Naive B cell (primary cell): Measurements from ENCODE around the gene ULBP2. TPM values are rescaled to one million over a fixed set of nuclear protein-coding genes. Genes with fewer than 3 reads are reported as not detected.
A peak's percentile ranks its signal among the peaks of the same experiment; 100 is the strongest.
"Not testable (repeated sequence)": the region's sequence is repeated elsewhere in the genome, so short reads cannot be mapped to it uniquely, and the experiment has no call there.

Experiments
- ATAC-seq, 2 donors: fragments of 150-1000 bp; cut with Tn5 transposase; 2 replicates each; pipeline ENCODE4 v1.10.0; 2021; ENCODE audit warnings: low read depth in 2 of 2, mild to moderate bottlenecking in 2 of 2, moderate library complexity in 2 of 2
- DNase-seq: peaks from one replicate; pipeline ENCODE4 v3.0.0; 2022
- H3K27ac Mint-ChIP-seq, 6 donors: one replicate each; pipeline ENCODE4 v1.8.0; 2020 to 2022; ENCODE audit warnings: mild to moderate bottlenecking in 6 of 6, mixed read lengths in 6 of 6, moderate library complexity in 5 of 6, inconsistent platforms in 2 of 6
- H3K27me3 Mint-ChIP-seq, 3 donors: one replicate each; pipeline ENCODE4 v1.8.0; 2021 to 2022; ENCODE audit warnings: mixed read lengths in 3 of 3, mild to moderate bottlenecking in 1 of 3
- H3K36me3 Mint-ChIP-seq, 2 donors: one replicate each; pipeline ENCODE4 v1.8.0; 2020 to 2022; ENCODE audit warnings: mixed read lengths in 2 of 2, inconsistent platforms in 1 of 2, mild to moderate bottlenecking in 1 of 2
- H3K4me1 Mint-ChIP-seq, 3 donors: one replicate each; pipeline ENCODE4 v1.8.0; 2020 to 2022; ENCODE audit warnings: mixed read lengths in 3 of 3, inconsistent platforms in 1 of 3, mild to moderate bottlenecking in 1 of 3, moderate library complexity in 1 of 3
- H3K4me3 Mint-ChIP-seq, 8 donors: one replicate each; pipeline ENCODE4 v1.8.0; 2020 to 2022; ENCODE audit warnings: mild to moderate bottlenecking in 8 of 8, mixed read lengths in 8 of 8, moderate library complexity in 8 of 8, inconsistent platforms in 2 of 8
- H3K9me3 Mint-ChIP-seq, 7 donors: one replicate each; pipeline ENCODE4 v1.8.0; 2020 to 2022; ENCODE audit warnings: mixed read lengths in 7 of 7, mild to moderate bottlenecking in 5 of 7, inconsistent platforms in 2 of 7, moderate library complexity in 1 of 7
- polyA plus RNA-seq, 6 donors: library from polyadenylated mRNA; unstranded; fragments of 300-500 nt; fragmentation: Illumina TruSeq; gene quantifications; one replicate each; pipeline ENCODE4 v1.2.3, GENCODE V29; 2021; ENCODE audit warnings: low read depth in 6 of 6

The ULBP2 gene
- polyA plus RNA-seq, 6 donors from 2014 or later, result not detected

- Mint-ChIP-seq H3K4me3 (peak overlapping the region; percentile 70 to 92 (median 86)), H3K27ac (peak overlapping the region; percentile 95 to 99 (median 98)), H3K4me1 (peaks cover 21 to 56% (median 43%) of the 10 kb centered on the region in 3 donors), H3K36me3 (no peaks in the 10 kb centered on the region), H3K9me3 (peaks cover 0 to 10% (median 2%) of the 10 kb centered on the region in 7 donors), H3K27me3 (peaks cover 78 to 100% (median 87%) of the 10 kb centered on the region in 3 donors)
- ATAC-seq (peak; percentile 72), DNase-seq (peak; percentile 86)
Measured at GRCh38 chr6:149938571-149939355, 3.1 kb upstream of the ULBP2 start.

GRCh38 chr6:149939356-149939648 is 2.5 kb upstream of the ULBP2 start:
- peaks cover 18 to 54% (median 41%) of the 10 kb centered on the region in 3 donors for H3K4me1 Mint-ChIP-seq
- H3K9me3 Mint-ChIP-seq, result peaks cover 0 to 10% (median 2%) of the 10 kb centered on the region in 7 donors
- H3K27me3 Mint-ChIP-seq, result peaks cover 78 to 99% (median 83%) of the 10 kb centered on the region in 3 donors
- H3K36me3 Mint-ChIP-seq, result no peaks in the 10 kb centered on the region
- DNase-seq (no peak), ATAC-seq (no peak)
- H3K27ac Mint-ChIP-seq, result peak overlapping the region; percentile 95 to 99 (median 98)
- peak overlapping the region; percentile 70 to 92 (median 86) for H3K4me3 Mint-ChIP-seq

- Mint-ChIP-seq H3K36me3 (no peaks in the 10 kb centered on the region), H3K27ac (peak overlapping the region in 5 of 6 donors; percentile 22 to 99 (median 95)), H3K27me3 (peaks cover 71 to 91% (median 76%) of the 10 kb centered on the region in 3 donors), H3K4me3 (peak overlapping the region in 7 of 8 donors; percentile 20 to 88 (median 56)), H3K9me3 (peaks cover 0 to 10% (median 2%) of the 10 kb centered on the region in 7 donors), H3K4me1 (peaks cover 17 to 52% (median 39%) of the 10 kb centered on the region in 3 donors)
- ATAC-seq (no peak), DNase-seq (no peak)
Measured at GRCh38 chr6:149939909-149940671, 1.7 kb upstream of the ULBP2 start.

GRCh38 chr6:149940672-149940982 is 1.2 kb upstream of the ULBP2 start:
- H3K9me3 Mint-ChIP-seq, result peaks cover 0 to 10% (median 2%) of the 10 kb centered on the region in 7 donors
- DNase-seq, result no peak
- no peak for ATAC-seq
- H3K27ac Mint-ChIP-seq, result peak overlapping the region in 4 of 6 donors; percentile 63 to 99 (median 97)
- peaks cover 17 to 52% (median 39%) of the 10 kb centered on the region in 3 donors for H3K4me1 Mint-ChIP-seq
- H3K36me3 Mint-ChIP-seq, result no peaks in the 10 kb centered on the region
- H3K4me3 Mint-ChIP-seq, result peak overlapping the region in 5 of 8 donors; percentile 37 to 88 (median 56)
- H3K27me3 Mint-ChIP-seq, result peaks cover 72 to 91% (median 76%) of the 10 kb centered on the region in 3 donors

GRCh38 chr6:149942461-149942829 is 631 bp downstream of the ULBP2 start:
- DNase-seq, result no peak
- H3K9me3 Mint-ChIP-seq, result peaks cover 0 to 7% (median 2%) of the 10 kb centered on the region in 7 donors

GRCh38 chr6:149943321-149943720 is 1.5 kb downstream of the ULBP2 start:
- not testable (repeated sequence) for H3K9me3 Mint-ChIP-seq, H3K36me3 Mint-ChIP-seq, DNase-seq, ATAC-seq
- peaks cover 17 to 40% (median 30%) of the 10 kb centered on the region in 3 donors for H3K4me1 Mint-ChIP-seq
- peaks cover 70 to 84% (median 74%) of the 10 kb centered on the region in 3 donors for H3K27me3 Mint-ChIP-seq
- H3K4me3 Mint-ChIP-seq, result peak overlapping the region in 6 of 8 donors; percentile 17 to 91 (median 73)
- H3K27ac Mint-ChIP-seq, result peak overlapping the region in 3 of 6 donors; percentile 60 to 93 (median 62)

More at GRCh38 chr6:149942461-149942829, 631 bp downstream of the ULBP2 start:
- H3K36me3 Mint-ChIP-seq, result no peaks in the 10 kb centered on the region
- ATAC-seq, result no peak
- H3K27ac Mint-ChIP-seq, result peak overlapping the region in 5 of 6 donors; percentile 62 to 95 (median 84)
- peaks cover 17 to 49% (median 39%) of the 10 kb centered on the region in 3 donors for H3K4me1 Mint-ChIP-seq
- peaks cover 65 to 84% (median 71%) of the 10 kb centered on the region in 3 donors for H3K27me3 Mint-ChIP-seq
- peak overlapping the region; percentile 83 to 95 (median 92) for H3K4me3 Mint-ChIP-seq

- ATAC-seq, H3K27ac Mint-ChIP-seq: not testable (repeated sequence)
- H3K27me3 Mint-ChIP-seq, result peaks cover 72 to 80% (median 73%) of the 10 kb centered on the region in 3 donors
Measured at GRCh38 chr6:149945276-149945675, 3.5 kb downstream of the ULBP2 start.

GRCh38 chr6:149946631-149947030 is 4.8 kb downstream of the ULBP2 start:
- H3K9me3 Mint-ChIP-seq, H3K36me3 Mint-ChIP-seq, H3K4me3 Mint-ChIP-seq, DNase-seq, ATAC-seq: not testable (repeated sequence)
- peaks cover 8 to 13% (median 11%) of the 10 kb centered on the region in 3 donors for H3K4me1 Mint-ChIP-seq
- H3K27ac Mint-ChIP-seq, result peak overlapping the region in 1 of 6 donors; percentile 32
- H3K27me3 Mint-ChIP-seq, result peaks cover 73 to 80% (median 80%) of the 10 kb centered on the region in 3 donors

More at GRCh38 chr6:149945276-149945675, 3.5 kb downstream of the ULBP2 start:
- H3K4me1 Mint-ChIP-seq, result peaks cover 11 to 23% (median 19%) of the 10 kb centered on the region in 3 donors
- H3K36me3 Mint-ChIP-seq, DNase-seq, H3K9me3 Mint-ChIP-seq, H3K4me3 Mint-ChIP-seq: not testable (repeated sequence)

- H3K27me3 Mint-ChIP-seq, result peaks cover 76 to 80% (median 80%) of the 10 kb centered on the region in 3 donors
- not testable (repeated sequence) for H3K4me3 Mint-ChIP-seq, H3K27ac Mint-ChIP-seq
Measured at GRCh38 chr6:149947533-149947932, 5.7 kb downstream of the ULBP2 start.

GRCh38 chr6:149948011-149948410 is 6.2 kb downstream of the ULBP2 start:
- DNase-seq (no peak), ATAC-seq (no peak)
- Mint-ChIP-seq H3K9me3 (peaks cover 0 to 1% (median 0%) of the 10 kb centered on the region in 7 donors), H3K36me3 (no peaks in the 10 kb centered on the region), H3K4me3 (no peak overlapping the region), H3K27ac (no peak overlapping the region), H3K27me3 (peaks cover 76 to 80% (median 79%) of the 10 kb centered on the region in 3 donors), H3K4me1 (no peaks in the 10 kb centered on the region)

More at GRCh38 chr6:149947533-149947932, 5.7 kb downstream of the ULBP2 start:
- ATAC-seq, H3K9me3 Mint-ChIP-seq, DNase-seq, H3K4me1 Mint-ChIP-seq, H3K36me3 Mint-ChIP-seq: not testable (repeated sequence)

- no peak overlapping the region for H3K4me3 Mint-ChIP-seq
- ATAC-seq (no peak), DNase-seq (no peak)
- H3K9me3 Mint-ChIP-seq, result peaks cover 0 to 1% (median 0%) of the 10 kb centered on the region in 7 donors
- H3K27me3 Mint-ChIP-seq, result peaks cover 75 to 78% (median 76%) of the 10 kb centered on the region in 3 donors
- H3K4me1 Mint-ChIP-seq, result peaks cover 0 to 3% (median 0%) of the 10 kb centered on the region in 3 donors
- no peaks in the 10 kb centered on the region for H3K36me3 Mint-ChIP-seq
- no peak overlapping the region for H3K27ac Mint-ChIP-seq
Measured at GRCh38 chr6:149948616-149949015, 6.8 kb downstream of the ULBP2 start.

- ATAC-seq, result no peak
- Mint-ChIP-seq H3K4me3 (no peak overlapping the region), H3K9me3 (peaks cover 0 to 1% (median 0%) of the 10 kb centered on the region in 7 donors), H3K27me3 (peaks cover 73 to 78% (median 75%) of the 10 kb centered on the region in 3 donors), H3K27ac (no peak overlapping the region), H3K36me3 (no peaks in the 10 kb centered on the region), H3K4me1 (peaks cover 5 to 14% (median 7%) of the 10 kb centered on the region in 3 donors)
- no peak for DNase-seq
Measured at GRCh38 chr6:149950423-149950822, 8.6 kb downstream of the ULBP2 start.

- no peak for ATAC-seq
- Mint-ChIP-seq H3K27ac (no peak overlapping the region), H3K9me3 (peaks cover 0 to 3% (median 0%) of the 10 kb centered on the region in 7 donors), H3K4me1 (peaks cover 5 to 14% (median 9%) of the 10 kb centered on the region in 3 donors), H3K4me3 (no peak overlapping the region), H3K27me3 (peaks cover 77 to 81% (median 78%) of the 10 kb centered on the region in 3 donors), H3K36me3 (no peaks in the 10 kb centered on the region)
- DNase-seq, result no peak
Measured at GRCh38 chr6:149951096-149951495, 9.3 kb downstream of the ULBP2 start.
